ENCODE results near the gene ZNF560.

DNA sequence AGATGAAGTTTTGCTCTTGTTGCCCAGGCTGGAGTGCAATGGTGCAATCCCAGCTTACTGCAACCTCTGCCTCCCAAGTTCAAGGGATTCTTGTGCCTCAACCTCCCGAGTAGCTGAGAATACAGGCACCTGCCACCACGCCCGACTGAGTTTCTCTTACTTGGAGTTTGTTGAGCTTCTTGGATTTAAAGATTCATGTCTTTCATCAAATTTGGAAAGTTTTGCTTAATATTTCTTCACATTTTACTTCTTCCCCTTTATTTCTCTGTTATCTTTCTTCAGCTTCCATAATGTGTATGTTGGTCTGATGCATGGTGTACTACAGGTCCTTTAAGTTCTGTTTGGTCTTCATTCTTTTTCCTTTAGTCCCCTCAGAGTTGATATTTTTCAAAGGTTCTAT is 8.9 kb upstream of the ZNF560 start:
- no peak for TF ChIP-seq ZNF232 (CRISPR knock-in tag; IDR thresholded peaks at IDR 0.05)
- TF ChIP-seq CREM (CRISPR knock-in tag; IDR thresholded peaks at IDR 0.05), result no peak
- TF ChIP-seq, protein P1, sequence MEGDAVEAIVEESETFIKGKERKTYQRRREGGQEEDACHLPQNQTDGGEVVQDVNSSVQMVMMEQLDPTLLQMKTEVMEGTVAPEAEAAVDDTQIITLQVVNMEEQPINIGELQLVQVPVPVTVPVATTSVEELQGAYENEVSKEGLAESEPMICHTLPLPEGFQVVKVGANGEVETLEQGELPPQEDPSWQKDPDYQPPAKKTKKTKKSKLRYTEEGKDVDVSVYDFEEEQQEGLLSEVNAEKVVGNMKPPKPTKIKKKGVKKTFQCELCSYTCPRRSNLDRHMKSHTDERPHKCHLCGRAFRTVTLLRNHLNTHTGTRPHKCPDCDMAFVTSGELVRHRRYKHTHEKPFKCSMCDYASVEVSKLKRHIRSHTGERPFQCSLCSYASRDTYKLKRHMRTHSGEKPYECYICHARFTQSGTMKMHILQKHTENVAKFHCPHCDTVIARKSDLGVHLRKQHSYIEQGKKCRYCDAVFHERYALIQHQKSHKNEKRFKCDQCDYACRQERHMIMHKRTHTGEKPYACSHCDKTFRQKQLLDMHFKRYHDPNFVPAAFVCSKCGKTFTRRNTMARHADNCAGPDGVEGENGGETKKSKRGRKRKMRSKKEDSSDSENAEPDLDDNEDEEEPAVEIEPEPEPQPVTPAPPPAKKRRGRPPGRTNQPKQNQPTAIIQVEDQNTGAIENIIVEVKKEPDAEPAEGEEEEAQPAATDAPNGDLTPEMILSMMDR (IDR thresholded peaks at IDR 0.05), result no peak
- TF ChIP-seq, protein P2, sequence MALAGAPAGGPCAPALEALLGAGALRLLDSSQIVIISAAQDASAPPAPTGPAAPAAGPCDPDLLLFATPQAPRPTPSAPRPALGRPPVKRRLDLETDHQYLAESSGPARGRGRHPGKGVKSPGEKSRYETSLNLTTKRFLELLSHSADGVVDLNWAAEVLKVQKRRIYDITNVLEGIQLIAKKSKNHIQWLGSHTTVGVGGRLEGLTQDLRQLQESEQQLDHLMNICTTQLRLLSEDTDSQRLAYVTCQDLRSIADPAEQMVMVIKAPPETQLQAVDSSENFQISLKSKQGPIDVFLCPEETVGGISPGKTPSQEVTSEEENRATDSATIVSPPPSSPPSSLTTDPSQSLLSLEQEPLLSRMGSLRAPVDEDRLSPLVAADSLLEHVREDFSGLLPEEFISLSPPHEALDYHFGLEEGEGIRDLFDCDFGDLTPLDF (CRISPR knock-in tag; IDR thresholded peaks at IDR 0.05), result no peak
- TF ChIP-seq ESRRA (CRISPR knock-in tag; IDR thresholded peaks at IDR 0.05; ENCODE audit: borderline replicate concordance), result no peak
- TF ChIP-seq, protein P3, sequence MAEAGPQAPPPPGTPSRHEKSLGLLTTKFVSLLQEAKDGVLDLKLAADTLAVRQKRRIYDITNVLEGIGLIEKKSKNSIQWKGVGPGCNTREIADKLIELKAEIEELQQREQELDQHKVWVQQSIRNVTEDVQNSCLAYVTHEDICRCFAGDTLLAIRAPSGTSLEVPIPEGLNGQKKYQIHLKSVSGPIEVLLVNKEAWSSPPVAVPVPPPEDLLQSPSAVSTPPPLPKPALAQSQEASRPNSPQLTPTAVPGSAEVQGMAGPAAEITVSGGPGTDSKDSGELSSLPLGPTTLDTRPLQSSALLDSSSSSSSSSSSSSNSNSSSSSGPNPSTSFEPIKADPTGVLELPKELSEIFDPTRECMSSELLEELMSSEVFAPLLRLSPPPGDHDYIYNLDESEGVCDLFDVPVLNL (CRISPR knock-in tag; IDR thresholded peaks at IDR 0.05; ENCODE audit: borderline replicate concordance, low read depth), result no peak
- no peak for TF ChIP-seq IRF2 (CRISPR knock-in tag; IDR thresholded peaks at IDR 0.05; ENCODE audit: borderline replicate concordance, low read depth)
- TF ChIP-seq, protein P4, sequence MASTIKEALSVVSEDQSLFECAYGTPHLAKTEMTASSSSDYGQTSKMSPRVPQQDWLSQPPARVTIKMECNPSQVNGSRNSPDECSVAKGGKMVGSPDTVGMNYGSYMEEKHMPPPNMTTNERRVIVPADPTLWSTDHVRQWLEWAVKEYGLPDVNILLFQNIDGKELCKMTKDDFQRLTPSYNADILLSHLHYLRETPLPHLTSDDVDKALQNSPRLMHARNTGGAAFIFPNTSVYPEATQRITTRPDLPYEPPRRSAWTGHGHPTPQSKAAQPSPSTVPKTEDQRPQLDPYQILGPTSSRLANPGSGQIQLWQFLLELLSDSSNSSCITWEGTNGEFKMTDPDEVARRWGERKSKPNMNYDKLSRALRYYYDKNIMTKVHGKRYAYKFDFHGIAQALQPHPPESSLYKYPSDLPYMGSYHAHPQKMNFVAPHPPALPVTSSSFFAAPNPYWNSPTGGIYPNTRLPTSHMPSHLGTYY (CRISPR knock-in tag; IDR thresholded peaks at IDR 0.05), result no peak
- TF ChIP-seq CREB1 (CRISPR knock-in tag; IDR thresholded peaks at IDR 0.05), result no peak
- TF ChIP-seq ETV6 (CRISPR knock-in tag; IDR thresholded peaks at IDR 0.05), result no peak
- TF ChIP-seq, protein P5, sequence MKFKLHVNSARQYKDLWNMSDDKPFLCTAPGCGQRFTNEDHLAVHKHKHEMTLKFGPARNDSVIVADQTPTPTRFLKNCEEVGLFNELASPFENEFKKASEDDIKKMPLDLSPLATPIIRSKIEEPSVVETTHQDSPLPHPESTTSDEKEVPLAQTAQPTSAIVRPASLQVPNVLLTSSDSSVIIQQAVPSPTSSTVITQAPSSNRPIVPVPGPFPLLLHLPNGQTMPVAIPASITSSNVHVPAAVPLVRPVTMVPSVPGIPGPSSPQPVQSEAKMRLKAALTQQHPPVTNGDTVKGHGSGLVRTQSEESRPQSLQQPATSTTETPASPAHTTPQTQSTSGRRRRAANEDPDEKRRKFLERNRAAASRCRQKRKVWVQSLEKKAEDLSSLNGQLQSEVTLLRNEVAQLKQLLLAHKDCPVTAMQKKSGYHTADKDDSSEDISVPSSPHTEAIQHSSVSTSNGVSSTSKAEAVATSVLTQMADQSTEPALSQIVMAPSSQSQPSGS (CRISPR knock-in tag; IDR thresholded peaks at IDR 0.05; ENCODE audit: borderline replicate concordance, low read depth), result no peak
- TF ChIP-seq SP1 (CRISPR knock-in tag; conservative IDR thresholded peaks at IDR 0.05), result no peak
- TF ChIP-seq, protein P6, sequence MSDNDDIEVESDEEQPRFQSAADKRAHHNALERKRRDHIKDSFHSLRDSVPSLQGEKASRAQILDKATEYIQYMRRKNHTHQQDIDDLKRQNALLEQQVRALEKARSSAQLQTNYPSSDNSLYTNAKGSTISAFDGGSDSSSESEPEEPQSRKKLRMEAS (CRISPR knock-in tag; IDR thresholded peaks at IDR 0.05), result no peak
- TF ChIP-seq NR1H2 (CRISPR knock-in tag; IDR thresholded peaks at IDR 0.05), result no peak
